Left ventricle myocardium inferior (tissue), 1 donor: ENCODE data around the gene SIKE1. TPM values are rescaled to one million over a fixed set of nuclear protein-coding genes. Genes with fewer than 3 reads are reported as not detected.

Experiments used
- DNase-seq: peaks from one replicate; pipeline ENCODE4 v3.0.0-alpha.2; 2020
- H3K27ac ChIP-seq: fragments of 200-600 bp; replicated peaks from 2 replicates; pipeline ENCODE4 v1.8.0; 2021
- H3K27me3 ChIP-seq: fragments of 200-600 bp; 2 replicates; pipeline ENCODE4 v1.8.0; 2021; ENCODE audit warnings: low read depth
- H3K36me3 ChIP-seq: fragments of 200-600 bp; 2 replicates; pipeline ENCODE4 v1.8.0; 2021
- H3K4me1 ChIP-seq: fragments of 200-600 bp; 2 replicates; pipeline ENCODE4 v1.8.0; 2021
- H3K4me3 ChIP-seq: fragments of 200-600 bp; 2 replicates; pipeline ENCODE4 v1.8.0; 2021; ENCODE audit warnings: mild to moderate bottlenecking, moderate library complexity
- H3K9me3 ChIP-seq: fragments of 200-600 bp; replicated peaks from 2 replicates; pipeline ENCODE4 v1.8.0; 2021
- CTCF ChIP-seq: fragments of 200-600 bp; IDR thresholded peaks from 2 replicates; pipeline ENCODE4 v1.8.0; 2021; ENCODE audit warnings: antibody characterized with exemption, mild to moderate bottlenecking, borderline replicate concordance
- intact Hi-C: fragments of 100-400 bp; cut with micrococcal nuclease; formaldehyde crosslinking; loops from one replicate; pipeline ENCODE4 v1.11.0; 2022
- total RNA-seq: library from RNA; stranded (reverse); fragmentation: NEBNext Ultra II Directional; extraction: Animal tissue kit (Norgen Biotek cat#: 25700); gene quantifications from one replicate; pipeline ENCODE4 v1.2.1, GENCODE V29; 2021
- donor health status: DM: no; HTN: yes; CAD: no; lungs with severe emphysema.

SIKE1 gene
- total RNA-seq, 1 donor from 2014 or later: 26.0 TPM

- H3K27me3 ChIP-seq: no peaks in the 10 kb centered on the region
- H3K36me3 ChIP-seq: peaks cover 80% of the 10 kb centered on the region
- no peak overlapping the region for H3K4me3 ChIP-seq
- no peak for DNase-seq
- no peak for TF ChIP-seq CTCF
- H3K27ac ChIP-seq: no peak overlapping the region
- H3K4me1 ChIP-seq: no peaks in the 10 kb centered on the region
- intact Hi-C loops: no loop called here
- no peaks in the 10 kb centered on the region for H3K9me3 ChIP-seq
Measured at GRCh38 chr1:114771992-114772391, 8.5 kb downstream of the SIKE1 start.

GRCh38 chr1:114770989-114771388, 9.5 kb downstream of the SIKE1 start:
- TF ChIP-seq CTCF: no peak
- no peak overlapping the region for H3K27ac ChIP-seq
- no peak overlapping the region for H3K4me3 ChIP-seq
- peaks cover 73% of the 10 kb centered on the region for H3K36me3 ChIP-seq
- no peaks in the 10 kb centered on the region for H3K27me3 ChIP-seq
- no peaks in the 10 kb centered on the region for H3K4me1 ChIP-seq
- H3K9me3 ChIP-seq: no peaks in the 10 kb centered on the region
- intact Hi-C loops: no loop called here
- DNase-seq: no peak

GRCh38 chr1:114764689-114765088, 15.8 kb downstream of the SIKE1 start:
- no peak for DNase-seq
- Histone ChIP-seq H3K36me3 (peaks cover 12% of the 10 kb centered on the region), H3K9me3 (no peaks in the 10 kb centered on the region), H3K4me3 (no peak overlapping the region), H3K27ac (no peak overlapping the region), H3K27me3 (no peaks in the 10 kb centered on the region), H3K4me1 (no peaks in the 10 kb centered on the region)
- intact Hi-C loops: no loop called here
- TF ChIP-seq CTCF: peak; percentile 8

GRCh38 chr1:114758256-114758832, 22.1 kb downstream of the SIKE1 start:
- Histone ChIP-seq H3K36me3 (no peaks in the 10 kb centered on the region), H3K27ac (peak overlapping the region; percentile 99), H3K4me3 (peak overlapping the region; percentile 97), H3K27me3 (no peaks in the 10 kb centered on the region), H3K4me1 (peaks cover 51% of the 10 kb centered on the region), H3K9me3 (no peaks in the 10 kb centered on the region)
- intact Hi-C loops: loop anchor here (5.0 kb wide), 1 partner anchor 41 kb away; the partner anchor contains the start of gene NRAS
- DNase-seq: no peak
- no peak for TF ChIP-seq CTCF

GRCh38 chr1:114757455-114758255, 22.8 kb downstream of the SIKE1 start, which contains the start of gene CSDE1:
CSDE1 (minus strand) TSS chr1:114757984; CDS start chr1:114739890, 18,094 bp downstream.
- no peaks in the 10 kb centered on the region for H3K27me3 ChIP-seq
- DNase-seq: peak; percentile 96
- peak; percentile 53 for TF ChIP-seq CTCF
- intact Hi-C loops: loop anchor here (5.0 kb wide), 1 partner anchor 40 kb away; the partner anchor contains the start of gene NRAS
- H3K27ac ChIP-seq: peak within 1 kb of the TSS; percentile 99
- peaks cover 58% of the 10 kb centered on the region for H3K4me1 ChIP-seq
- H3K36me3 ChIP-seq: no peaks in the 10 kb centered on the region
- no peaks in the 10 kb centered on the region for H3K9me3 ChIP-seq
- peak within 1 kb of the TSS; percentile 97 for H3K4me3 ChIP-seq
